Umbilical cord (tissue), 2 donors: ENCODE data around the gene CHRNA7. TPM values are rescaled to one million over a fixed set of nuclear protein-coding genes. Genes with fewer than 3 reads are reported as not detected.
"Not testable (repeated sequence)": the region's sequence is repeated elsewhere in the genome, so short reads cannot be mapped to it uniquely, and the experiment has no call there.

Experiments
- DNase-seq: peaks from one replicate; pipeline ENCODE4 v3.0.0-alpha.2; 2015; ENCODE audit warnings: low spot score
- total RNA-seq: library from RNA; depleted of rRNA; stranded (reverse); fragments of >200 nt; gene quantifications from one replicate; pipeline ENCODE4 v1.2.3, GENCODE V29; 2014; ENCODE audit warnings: low replicate concordance; ENCODE audit not compliant: insufficient read depth

The CHRNA7 gene
- total RNA-seq, 1 donor from 2014 or later = 14.4 TPM

DNA sequence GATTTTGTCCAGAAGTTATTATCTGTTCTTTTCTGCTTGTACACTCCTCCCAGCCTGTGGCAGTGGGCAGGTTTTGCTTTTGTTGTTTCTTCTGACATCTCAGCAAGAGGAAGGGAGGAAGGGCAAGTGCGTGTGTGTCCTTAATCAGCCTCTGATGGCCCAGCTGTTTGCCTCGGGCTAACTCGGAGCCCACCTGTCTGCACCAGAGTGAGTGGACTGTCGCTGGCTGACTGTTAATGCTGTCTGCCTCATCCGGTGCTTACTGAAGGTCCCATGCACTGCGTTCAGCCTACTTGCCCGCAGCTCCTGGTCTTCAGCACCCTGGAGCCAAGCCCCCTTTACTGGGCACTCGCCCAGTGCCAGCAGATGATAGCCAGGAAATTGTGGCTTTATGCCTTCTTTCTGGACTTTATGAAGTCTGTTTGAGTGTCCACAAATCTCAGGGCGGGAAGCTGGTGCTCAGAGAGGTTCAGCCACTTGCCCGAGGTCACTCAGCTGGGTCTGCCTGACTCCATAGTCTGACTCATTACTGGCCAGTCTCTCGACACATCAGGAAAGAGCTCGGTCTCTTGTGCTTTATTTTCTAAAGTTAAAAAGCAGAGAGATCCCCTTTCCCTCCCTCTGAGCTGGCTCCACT lies 89.5 kb downstream of the CHRNA7 start:
- DNase-seq = no peak

DNA sequence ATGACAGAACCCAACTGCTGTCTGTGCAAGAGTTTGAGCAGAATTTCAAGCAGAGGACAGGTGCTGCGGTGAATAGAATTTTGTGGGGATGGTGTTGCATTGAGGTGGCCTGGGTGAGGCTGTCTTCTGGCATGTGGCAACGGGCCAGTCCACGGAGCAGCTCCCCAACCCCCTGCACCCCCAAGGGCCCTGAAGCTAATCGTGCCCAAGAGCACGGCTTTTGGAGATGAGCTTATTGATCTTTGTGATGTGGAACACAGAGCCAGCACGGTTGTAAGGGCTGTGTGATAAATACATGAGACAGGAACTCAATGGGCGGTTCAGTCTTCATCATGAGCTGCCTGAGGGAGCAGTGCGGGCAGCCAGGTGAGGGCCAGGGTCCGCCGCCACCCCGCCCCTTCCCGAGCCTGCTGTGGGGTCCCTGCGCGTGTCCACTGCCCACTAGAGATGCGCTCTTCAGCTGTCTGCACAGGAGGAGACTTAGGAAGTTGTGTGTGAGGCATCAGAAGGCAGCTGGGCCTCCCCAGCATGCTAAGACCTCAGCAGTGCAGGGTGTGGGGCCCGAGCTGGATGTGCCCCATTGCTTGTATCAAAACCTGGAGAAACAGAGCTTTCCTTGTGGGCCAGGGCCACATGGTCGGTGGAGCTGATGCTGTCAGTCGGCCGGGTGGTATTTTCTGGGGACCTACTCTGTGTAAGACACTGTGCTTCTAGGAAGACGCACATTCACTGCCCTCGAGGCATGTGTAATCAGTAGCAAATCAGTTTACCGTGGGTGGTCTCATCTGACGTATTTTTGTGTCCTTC lies 90.5 kb downstream of the CHRNA7 start:
- no peak for DNase-seq

DNA sequence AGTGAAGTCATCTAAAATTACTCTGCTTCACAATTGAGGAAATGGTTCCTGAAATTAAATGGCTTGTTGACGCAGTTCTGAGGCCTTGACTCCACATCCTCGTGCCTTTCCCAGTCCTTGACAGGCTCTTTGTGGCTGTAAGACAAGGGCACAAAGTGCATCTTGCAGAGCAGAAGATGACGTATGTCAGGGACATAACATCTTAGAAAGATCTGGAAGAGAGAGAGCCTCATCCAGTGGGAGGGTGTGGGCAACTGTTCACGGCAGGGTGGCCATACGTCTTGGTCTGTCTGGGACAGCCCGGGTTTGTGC lies 91.0 kb downstream of the CHRNA7 start:
- DNase-seq = no peak

DNA sequence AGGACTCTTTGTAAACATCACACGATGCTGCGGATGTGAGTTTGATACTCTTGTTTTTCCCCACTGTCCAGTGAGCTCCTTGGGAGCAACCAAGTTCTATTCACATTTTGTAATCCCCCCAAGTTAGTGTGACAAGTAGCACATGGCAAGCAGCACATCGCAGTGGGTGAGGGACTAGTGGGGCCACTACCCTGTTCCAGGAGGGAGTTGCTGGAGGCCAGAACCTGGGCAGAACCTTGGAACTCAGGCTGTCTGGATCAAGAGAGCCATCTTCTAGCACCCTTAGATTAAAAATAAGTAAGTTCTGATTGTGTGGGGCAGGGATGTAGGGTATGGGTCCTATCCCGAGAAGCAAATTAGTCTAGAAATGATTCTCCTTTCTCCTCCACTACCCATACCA lies 91.7 kb downstream of the CHRNA7 start:
- no peak for DNase-seq

DNA sequence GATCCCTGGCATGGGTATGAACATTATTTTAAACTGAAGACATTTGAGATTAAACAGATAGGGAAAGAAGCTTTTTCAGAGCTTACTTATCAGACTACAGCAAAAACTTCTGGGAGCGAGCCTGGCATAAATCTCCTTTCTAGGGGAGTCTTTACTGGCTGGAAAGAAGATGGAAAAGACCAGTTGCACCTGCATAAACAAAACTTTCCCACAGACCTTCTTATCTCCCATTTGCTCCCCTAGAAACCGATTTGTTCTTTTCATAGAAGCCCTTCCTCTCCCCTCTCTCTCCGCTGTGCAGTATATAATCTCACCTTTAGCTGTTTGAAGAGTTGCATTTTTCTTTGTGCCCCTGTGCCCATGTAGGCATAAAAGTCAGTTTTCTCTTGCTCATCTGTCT lies 93.2 kb downstream of the CHRNA7 start:
- peak; percentile 69 for DNase-seq

DNA sequence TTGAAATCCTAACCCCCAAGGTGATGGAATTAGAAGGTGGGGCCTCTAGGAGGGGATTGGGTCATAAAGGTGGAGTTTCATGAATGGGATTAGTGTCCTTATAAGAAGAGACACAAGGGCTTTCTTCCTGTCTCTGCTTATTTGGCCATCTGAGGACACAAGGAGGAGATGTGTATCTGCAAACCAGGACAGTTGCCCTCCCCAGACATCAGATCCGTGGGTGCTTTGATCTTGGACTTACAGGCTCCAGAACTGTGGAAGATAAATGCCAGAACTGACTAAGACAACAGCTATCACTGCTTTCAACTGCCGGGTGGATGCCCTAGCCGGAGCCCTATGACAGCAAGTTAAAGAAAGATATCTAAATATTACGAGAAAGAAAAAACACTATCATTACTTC lies 94.4 kb downstream of the CHRNA7 start:
- peak; percentile 35 for DNase-seq

DNA sequence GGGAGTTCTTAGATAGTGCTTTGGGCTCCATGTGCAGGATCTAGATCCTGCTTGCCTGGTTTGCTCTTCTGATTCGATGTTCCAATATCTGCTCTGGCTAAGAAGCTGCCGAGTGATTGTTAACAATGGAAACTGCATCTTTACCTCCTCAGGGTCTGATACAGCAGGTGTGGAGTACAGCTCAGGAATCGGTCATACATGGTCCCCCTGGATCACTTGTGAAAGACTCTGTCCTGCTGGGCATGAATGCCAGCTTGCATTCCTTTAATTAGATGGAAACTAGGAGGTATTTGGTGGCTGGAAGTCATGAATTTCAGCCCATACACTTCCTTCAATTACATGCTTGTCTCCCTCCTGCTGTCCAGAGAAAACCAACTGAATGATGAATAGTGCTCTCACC lies 95.3 kb downstream of the CHRNA7 start:
- no peak for DNase-seq

DNA sequence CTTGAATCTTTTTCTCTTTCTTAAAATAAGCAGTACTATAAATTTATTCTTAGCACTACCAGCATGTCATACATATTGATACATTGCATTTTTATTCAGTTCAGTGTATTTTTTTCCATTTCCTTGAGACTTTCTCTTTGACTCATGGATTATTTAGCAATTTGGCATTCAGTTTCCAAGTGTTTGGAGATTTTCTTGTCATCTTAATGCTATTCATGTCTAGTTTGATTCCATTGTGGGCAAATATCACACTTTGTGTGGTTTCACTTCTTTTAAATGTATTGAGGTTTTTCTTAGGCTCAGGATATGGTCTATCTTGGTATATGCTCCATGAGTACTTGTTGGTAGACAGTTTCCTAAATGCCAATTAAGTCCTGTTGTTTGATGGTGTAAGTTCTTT lies 99.5 kb downstream of the CHRNA7 start:
- no peak for DNase-seq

DNA sequence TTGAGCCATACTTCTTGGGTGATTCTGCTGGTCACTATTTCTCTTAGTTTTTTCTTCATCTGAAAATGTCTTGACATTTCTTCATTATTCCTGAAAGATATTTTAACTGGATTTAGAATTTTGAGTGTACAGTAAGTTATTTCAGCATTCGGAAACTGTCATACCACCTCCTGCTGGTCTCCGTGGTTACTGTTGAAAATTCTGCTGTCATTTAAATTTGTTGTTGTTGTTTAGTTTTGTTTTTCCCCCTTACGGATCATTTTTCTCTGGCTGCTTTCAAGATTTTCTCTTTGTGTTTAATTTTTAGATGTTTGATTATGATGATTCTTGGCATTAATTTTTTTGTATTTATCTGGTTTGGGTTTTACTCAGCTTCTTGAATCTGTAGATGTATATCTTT lies 100.5 kb downstream of the CHRNA7 start:
- DNase-seq = no peak

DNA sequence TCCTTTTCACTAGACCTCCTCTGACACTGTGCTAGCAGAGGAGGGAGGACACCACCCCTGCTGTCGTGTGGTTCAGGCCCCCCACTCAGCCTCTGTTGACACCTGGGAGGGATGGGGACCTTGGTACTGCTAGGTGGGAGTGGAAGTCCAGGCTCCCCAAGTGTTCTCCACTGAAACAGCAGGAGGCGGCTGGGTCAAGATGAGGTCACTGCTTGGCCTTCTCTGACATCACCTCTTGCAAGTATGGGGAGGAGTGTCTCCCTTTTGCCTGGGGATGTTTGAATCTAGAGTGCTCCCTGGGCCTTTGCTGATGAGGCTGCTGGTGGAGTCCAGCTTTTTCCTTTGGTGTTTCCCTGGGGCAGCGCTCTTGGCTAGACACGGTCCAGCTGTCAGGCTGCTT lies 101.5 kb downstream of the CHRNA7 start:
- DNase-seq = no peak

DNA sequence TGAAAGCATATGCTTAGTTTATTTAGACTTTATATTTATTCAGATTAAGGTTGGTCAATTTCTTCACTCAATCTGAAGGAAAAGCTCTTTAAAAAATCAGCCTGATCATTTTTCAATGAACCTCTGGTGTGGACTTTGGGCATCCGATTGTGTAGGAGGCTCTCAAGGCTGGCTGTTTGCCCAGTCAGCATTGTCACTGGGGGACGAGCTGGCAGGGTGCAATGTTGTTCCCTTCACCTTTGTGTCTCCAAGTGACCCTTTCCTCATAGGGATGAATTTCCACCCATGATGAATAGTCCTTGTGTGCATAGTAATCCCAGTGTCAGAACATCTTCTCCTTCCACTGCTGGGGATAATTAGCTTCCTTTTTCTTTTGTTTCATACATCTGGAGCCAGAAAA lies 102.5 kb downstream of the CHRNA7 start:
- DNase-seq = no peak

DNA sequence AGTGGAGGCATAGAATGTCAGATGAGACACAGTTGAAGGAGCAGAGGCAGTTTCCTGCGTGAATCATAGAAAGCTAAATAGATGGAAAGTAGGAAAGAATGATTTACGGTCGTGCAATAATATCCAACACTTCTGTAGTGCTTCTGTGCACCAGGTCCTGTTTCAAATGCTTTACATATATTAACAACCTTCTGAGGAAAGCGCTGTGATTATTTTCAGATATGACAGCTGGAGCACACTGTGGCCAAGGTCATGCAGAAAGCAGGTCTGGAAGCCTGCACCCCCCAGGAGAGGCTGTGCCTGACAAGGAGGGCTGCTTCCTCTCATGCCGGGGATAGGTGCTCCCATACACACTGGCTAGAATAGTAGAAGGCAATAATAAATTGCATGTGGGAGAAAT lies 104.5 kb downstream of the CHRNA7 start:
- DNase-seq = no peak

DNA sequence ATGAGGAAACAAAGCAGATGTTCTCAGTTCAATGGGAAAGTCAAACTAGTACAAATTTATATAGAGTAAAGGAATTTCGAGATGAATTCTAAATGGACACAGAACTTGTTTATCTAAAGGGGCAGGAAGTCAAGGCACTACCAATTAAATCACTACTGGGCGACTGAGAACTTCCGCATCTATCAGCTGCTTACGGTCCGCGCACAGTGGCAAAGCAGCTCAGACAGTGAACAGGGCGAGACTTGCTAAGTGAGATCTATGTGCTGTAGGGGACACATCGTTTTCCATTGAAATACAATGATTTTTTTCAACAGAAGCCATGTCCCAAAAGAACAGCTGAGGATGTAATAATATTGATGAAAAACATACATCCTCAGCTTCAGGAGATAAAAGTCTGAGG lies 105.0 kb downstream of the CHRNA7 start:
- DNase-seq = peak; percentile 25

DNA sequence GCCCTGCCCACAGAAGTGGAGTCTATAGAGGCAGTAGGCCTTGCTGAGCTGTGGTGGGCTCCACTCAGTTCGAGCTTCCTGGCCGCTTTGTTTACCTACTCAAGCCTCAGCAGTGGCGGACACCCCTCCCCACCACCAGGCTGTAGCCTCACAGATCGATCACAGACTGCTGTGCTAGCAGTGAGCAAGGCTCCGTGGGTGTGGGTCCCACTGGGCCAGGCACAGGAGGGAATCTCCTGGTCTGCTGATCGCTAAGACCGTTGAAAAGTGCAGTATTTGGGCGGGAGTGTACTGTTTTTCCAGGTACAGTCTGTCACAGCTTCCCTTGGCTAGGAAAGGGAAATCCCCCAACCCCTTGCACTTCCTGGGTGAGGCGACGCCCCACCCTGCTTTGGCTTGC lies 115.2 kb downstream of the CHRNA7 start:
- DNase-seq = not testable (repeated sequence)

DNA sequence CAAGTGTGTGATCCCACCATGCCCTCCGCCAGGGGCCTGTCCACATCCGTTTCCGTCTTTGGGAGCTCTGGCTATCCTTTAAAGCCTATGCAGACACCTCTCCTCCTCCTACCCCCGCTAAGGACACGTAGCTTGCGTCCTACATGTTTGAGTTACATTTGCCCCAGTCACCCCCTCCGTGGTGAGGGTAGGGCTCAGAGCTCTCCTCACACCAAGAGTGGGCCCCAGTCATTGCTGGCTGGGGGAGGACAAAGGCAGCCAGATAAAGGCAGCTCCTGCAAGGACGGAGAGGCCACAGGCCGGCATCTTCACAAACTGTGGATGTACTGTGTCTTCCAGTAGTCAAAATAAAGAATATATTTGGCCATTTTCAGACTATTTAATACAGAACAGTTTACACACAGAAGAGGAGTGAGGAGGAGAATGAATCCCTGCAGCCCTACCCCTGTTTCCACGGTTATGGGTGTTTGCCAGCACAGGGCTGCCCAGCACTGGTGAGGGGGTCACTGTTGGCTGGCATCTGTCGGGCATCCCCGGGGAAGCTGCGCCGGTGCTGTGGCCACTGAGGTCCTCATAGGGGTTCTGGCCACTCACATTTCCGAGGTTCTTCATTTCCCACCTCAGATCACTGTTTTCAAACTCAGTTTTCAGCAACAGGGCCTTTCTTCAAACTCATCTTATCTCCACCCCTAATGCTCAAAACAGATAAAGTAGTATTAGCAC lies 118.7 kb downstream of the CHRNA7 start:
- no peak for DNase-seq

DNA sequence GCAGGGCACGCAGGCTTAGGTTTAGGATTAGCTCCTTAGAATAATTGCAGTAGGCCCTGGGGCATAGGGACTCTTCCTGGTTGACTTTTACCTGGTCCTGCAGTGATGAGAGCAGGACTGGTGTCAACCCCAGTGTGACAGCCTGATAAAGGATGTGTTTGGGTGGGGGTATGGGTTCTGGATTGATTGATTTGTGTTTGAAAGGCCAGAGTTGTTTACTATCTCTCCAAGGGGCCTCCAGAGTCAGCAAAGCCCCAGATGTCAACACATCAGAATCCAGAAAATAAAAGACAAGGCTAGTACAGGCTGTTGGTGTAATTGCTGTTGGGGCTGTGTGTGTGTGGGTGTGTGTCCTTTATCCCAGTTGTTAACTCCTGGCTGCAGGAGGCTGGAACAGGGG lies 122.3 kb downstream of the CHRNA7 start:
- DNase-seq = no peak

DNA sequence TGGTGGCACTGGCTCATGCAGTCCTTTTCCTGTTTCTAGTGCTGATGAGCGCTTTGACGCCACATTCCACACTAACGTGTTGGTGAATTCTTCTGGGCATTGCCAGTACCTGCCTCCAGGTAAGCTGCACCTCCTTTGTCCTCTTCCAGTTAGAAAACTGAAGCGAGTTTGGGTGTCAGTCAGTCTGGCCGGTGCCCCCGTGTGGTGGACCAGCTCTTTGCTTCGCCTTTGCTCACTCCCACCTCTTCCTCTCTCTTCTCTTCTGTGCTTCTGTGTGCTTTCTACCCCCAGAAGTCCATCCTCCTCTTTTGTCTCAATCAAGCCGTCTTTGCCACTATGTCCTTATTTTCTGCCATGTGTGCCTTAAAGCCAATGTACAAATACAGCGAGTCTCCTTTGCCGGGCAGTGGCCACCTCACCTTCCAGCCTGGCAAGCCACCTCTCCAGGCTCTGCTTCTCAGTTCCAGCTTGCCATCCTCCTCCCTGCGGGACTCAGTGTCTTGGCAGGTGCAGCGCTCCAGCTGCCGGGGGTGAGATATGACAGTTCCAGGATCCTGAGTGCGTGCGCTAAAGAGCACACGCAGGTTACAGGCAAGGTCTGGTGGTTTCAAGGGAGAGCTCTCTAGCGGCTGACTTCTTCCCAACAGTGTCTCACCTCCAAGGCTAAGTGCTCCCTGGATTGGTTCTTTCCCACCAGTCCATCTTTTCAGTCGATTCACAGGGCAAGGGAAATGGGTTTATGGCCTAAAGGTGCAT lies 123.7 kb downstream of the CHRNA7 start:
- DNase-seq = not testable (repeated sequence)

DNA sequence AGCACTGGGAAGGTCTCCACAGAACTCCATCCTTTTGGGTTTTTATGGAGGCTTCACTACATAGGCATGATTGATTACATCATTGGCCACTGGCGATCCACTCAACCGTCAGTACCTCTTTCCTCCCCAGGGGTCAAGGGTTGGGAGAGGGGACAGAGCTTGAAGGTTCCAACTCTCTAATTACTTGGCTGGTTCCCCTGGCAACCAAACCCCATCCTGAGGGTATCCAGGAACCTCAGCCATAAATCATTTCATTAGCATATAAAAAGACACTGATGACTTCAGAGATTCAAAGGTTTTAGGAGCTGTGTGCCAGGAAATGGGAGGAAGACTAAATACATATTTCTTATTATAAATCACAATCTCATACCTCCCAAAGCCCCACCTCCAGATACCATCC lies 131.8 kb downstream of the CHRNA7 start:
- DNase-seq = not testable (repeated sequence)

DNA sequence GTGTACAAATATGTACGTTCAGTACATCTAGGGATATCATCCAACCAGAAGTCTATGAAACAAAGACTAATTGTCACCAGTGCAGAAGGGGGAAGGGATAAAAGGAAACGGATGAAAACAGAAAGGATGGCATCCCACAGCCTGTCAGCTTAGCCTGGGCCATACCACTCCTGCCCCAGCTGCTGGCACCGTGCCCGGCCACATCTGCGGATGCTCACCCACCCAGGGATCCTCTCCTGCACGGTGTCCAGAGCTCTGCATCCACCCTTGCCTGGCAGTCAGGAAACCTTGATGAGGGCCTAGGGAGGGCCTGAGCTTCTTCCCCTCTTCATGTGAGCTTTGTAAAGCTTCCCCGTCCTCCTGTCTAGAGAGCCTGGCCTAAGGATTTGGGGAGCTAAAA lies 133.8 kb downstream of the CHRNA7 start:
- not testable (repeated sequence) for DNase-seq

DNA sequence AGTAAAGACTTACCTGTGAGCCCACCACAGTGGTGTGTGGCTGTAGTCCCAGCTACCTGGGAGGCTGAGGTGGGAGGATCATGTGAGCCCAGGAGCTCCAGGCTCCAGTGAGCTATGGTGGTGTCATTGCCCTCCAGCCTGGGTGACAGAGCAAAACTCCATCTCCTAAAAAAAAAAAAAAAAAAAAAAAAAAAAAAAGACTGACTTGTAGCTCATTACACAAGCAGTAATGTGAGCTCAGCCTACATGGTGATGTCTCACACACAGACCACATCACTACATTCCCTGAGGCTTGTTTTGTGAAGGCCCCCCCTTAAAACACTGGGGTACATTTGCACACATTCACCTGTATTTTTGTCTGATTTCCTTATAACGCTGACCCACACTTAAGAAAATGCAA lies 134.4 kb downstream of the CHRNA7 start:
- DNase-seq = not testable (repeated sequence)

DNA sequence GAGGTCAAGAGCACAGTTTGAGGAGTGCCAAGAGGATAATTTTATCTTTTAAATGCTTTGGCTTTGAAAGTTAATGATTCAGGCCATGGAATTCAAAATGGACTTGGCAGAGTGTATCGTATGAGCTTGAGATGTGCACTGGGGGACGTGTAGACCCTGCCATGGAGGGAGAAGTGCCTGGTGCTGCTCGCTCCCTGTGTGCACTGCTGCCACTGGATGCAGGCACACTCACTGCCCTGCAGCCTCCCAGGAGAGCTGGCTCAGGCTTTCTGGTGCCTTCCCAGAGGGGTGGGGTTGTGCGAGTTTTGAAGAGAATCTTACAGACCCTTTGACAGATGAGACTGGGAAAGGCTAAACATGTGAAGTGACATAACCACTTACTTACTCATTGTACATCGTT lies 135.5 kb downstream of the CHRNA7 start:
- not testable (repeated sequence) for DNase-seq

DNA sequence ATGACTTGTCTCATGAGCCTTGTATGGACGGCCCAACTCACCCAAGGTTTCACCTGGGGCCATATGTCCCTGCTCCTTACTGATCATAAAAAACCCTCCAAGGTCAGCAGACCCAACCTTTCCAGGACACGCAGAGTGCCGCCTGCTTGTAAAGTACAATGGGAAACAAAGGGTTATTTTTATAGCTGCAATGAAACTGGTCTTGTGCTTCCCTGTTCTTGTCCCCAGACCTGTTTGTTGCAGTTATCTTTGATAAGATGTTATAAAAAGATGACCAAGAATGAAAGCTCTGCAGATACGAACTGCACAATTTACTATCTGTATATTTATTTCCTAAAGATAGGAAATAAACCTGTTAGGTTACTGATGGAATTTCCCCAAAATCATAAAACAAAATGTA lies 136.0 kb downstream of the CHRNA7 start:
- DNase-seq = not testable (repeated sequence)
